ENCODE results near the gene IGFBP3.

- TF ChIP-seq GATA2 (IDR thresholded peaks at IDR 0.05; ENCODE audit: low read depth, low read length) (no peak), GATA3 (IDR thresholded peaks at IDR 0.05; ENCODE audit: low read depth, low read length) (no peak)
Measured at GRCh38 chr7:45927721-45928120, 6.6 kb upstream of the IGFBP3 start.
